ENCODE results near the gene LNP1. TPM values are rescaled to one million over a fixed set of nuclear protein-coding genes. Genes with fewer than 3 reads are reported as not detected.

Gene LNP1
- total RNA-seq, 1 experiment from 2014 or later, result 6.7 TPM

DNA sequence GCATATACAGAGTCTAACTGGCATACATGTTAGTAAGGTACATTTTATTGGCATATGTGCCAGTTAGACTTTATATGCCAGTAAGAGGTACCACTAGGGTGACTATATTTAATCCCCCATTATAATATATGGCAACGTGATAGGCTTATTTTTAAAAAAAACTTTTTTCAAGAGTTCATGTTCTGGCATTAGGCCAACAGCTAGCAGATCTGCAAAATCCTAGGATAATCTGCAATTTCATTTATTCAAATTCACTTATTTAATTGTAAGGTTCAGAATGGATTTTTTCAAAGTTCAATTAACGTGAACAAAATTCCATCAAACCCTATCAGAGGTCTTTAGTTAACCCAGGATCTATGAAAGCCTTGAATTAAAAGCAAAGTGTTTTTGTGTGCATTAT is 34.9 kb upstream of the LNP1 start:
- ChIA-PET CTCF (no interaction called here), POLR2A (no interaction called here)
- TF ChIP-seq NFATC4 (CRISPR knock-in tag; IDR thresholded peaks at IDR 0.05) (no peak), CREB1 (CRISPR knock-in tag; IDR thresholded peaks at IDR 0.05) (no peak), GRHL2 (CRISPR knock-in tag; IDR thresholded peaks at IDR 0.05; ENCODE audit: insufficient replicate concordance, severe bottlenecking) (no peak), SOX15 (CRISPR knock-in tag; IDR thresholded peaks at IDR 0.05) (no peak), ZNF317 (CRISPR knock-in tag; IDR thresholded peaks at IDR 0.05; ENCODE audit: borderline replicate concordance, low read depth) (no peak), CBFB (CRISPR knock-in tag; IDR thresholded peaks at IDR 0.05; ENCODE audit: low read depth) (no peak), RELA (CRISPR knock-in tag; IDR thresholded peaks at IDR 0.05; ENCODE audit: borderline replicate concordance) (no peak), ZNF232 (CRISPR knock-in tag; IDR thresholded peaks at IDR 0.05) (no peak), MYBL2 (CRISPR knock-in tag; IDR thresholded peaks at IDR 0.05) (no peak), ZNF416 (CRISPR knock-in tag; IDR thresholded peaks at IDR 0.05) (no peak), OVOL2 (CRISPR knock-in tag; IDR thresholded peaks at IDR 0.05; ENCODE audit: borderline replicate concordance) (no peak), RORB (CRISPR knock-in tag; IDR thresholded peaks at IDR 0.05) (no peak), GABPB1 (CRISPR knock-in tag; IDR thresholded peaks at IDR 0.05) (no peak)
- TF ChIP-seq, protein P1, sequence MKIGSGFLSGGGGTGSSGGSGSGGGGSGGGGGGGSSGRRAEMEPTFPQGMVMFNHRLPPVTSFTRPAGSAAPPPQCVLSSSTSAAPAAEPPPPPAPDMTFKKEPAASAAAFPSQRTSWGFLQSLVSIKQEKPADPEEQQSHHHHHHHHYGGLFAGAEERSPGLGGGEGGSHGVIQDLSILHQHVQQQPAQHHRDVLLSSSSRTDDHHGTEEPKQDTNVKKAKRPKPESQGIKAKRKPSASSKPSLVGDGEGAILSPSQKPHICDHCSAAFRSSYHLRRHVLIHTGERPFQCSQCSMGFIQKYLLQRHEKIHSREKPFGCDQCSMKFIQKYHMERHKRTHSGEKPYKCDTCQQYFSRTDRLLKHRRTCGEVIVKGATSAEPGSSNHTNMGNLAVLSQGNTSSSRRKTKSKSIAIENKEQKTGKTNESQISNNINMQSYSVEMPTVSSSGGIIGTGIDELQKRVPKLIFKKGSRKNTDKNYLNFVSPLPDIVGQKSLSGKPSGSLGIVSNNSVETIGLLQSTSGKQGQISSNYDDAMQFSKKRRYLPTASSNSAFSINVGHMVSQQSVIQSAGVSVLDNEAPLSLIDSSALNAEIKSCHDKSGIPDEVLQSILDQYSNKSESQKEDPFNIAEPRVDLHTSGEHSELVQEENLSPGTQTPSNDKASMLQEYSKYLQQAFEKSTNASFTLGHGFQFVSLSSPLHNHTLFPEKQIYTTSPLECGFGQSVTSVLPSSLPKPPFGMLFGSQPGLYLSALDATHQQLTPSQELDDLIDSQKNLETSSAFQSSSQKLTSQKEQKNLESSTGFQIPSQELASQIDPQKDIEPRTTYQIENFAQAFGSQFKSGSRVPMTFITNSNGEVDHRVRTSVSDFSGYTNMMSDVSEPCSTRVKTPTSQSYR (CRISPR knock-in tag; IDR thresholded peaks at IDR 0.05), result no peak
- TF ChIP-seq, protein P2, sequence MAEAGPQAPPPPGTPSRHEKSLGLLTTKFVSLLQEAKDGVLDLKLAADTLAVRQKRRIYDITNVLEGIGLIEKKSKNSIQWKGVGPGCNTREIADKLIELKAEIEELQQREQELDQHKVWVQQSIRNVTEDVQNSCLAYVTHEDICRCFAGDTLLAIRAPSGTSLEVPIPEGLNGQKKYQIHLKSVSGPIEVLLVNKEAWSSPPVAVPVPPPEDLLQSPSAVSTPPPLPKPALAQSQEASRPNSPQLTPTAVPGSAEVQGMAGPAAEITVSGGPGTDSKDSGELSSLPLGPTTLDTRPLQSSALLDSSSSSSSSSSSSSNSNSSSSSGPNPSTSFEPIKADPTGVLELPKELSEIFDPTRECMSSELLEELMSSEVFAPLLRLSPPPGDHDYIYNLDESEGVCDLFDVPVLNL (CRISPR knock-in tag; IDR thresholded peaks at IDR 0.05; ENCODE audit: borderline replicate concordance, low read depth), result no peak
- TF ChIP-seq, protein P3, sequence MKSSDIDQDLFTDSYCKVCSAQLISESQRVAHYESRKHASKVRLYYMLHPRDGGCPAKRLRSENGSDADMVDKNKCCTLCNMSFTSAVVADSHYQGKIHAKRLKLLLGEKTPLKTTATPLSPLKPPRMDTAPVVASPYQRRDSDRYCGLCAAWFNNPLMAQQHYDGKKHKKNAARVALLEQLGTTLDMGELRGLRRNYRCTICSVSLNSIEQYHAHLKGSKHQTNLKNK (CRISPR knock-in tag; IDR thresholded peaks at IDR 0.05), result no peak
- TF ChIP-seq, protein P4, sequence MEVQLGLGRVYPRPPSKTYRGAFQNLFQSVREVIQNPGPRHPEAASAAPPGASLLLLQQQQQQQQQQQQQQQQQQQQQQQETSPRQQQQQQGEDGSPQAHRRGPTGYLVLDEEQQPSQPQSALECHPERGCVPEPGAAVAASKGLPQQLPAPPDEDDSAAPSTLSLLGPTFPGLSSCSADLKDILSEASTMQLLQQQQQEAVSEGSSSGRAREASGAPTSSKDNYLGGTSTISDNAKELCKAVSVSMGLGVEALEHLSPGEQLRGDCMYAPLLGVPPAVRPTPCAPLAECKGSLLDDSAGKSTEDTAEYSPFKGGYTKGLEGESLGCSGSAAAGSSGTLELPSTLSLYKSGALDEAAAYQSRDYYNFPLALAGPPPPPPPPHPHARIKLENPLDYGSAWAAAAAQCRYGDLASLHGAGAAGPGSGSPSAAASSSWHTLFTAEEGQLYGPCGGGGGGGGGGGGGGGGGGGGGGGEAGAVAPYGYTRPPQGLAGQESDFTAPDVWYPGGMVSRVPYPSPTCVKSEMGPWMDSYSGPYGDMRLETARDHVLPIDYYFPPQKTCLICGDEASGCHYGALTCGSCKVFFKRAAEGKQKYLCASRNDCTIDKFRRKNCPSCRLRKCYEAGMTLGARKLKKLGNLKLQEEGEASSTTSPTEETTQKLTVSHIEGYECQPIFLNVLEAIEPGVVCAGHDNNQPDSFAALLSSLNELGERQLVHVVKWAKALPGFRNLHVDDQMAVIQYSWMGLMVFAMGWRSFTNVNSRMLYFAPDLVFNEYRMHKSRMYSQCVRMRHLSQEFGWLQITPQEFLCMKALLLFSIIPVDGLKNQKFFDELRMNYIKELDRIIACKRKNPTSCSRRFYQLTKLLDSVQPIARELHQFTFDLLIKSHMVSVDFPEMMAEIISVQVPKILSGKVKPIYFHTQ (CRISPR knock-in tag; IDR thresholded peaks at IDR 0.05), result no peak
- TF ChIP-seq, protein P5, sequence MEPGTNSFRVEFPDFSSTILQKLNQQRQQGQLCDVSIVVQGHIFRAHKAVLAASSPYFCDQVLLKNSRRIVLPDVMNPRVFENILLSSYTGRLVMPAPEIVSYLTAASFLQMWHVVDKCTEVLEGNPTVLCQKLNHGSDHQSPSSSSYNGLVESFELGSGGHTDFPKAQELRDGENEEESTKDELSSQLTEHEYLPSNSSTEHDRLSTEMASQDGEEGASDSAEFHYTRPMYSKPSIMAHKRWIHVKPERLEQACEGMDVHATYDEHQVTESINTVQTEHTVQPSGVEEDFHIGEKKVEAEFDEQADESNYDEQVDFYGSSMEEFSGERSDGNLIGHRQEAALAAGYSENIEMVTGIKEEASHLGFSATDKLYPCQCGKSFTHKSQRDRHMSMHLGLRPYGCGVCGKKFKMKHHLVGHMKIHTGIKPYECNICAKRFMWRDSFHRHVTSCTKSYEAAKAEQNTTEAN (CRISPR knock-in tag; IDR thresholded peaks at IDR 0.05), result no peak
- TF ChIP-seq, protein P6, sequence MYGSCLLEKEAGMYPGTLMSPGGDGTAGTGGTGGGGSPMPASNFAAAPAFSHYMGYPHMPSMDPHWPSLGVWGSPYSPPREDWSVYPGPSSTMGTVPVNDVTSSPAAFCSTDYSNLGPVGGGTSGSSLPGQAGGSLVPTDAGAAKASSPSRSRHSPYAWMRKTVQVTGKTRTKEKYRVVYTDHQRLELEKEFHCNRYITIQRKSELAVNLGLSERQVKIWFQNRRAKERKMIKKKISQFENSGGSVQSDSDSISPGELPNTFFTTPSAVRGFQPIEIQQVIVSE (CRISPR knock-in tag; IDR thresholded peaks at IDR 0.05; ENCODE audit: borderline replicate concordance), result no peak
- Mint-ChIP-seq H3K4me3 (no peak overlapping the region), H3K4me1 (peaks cover 4% of the 10 kb centered on the region; the same call in 1 of the 2 replicates), H3K27ac (no peak overlapping the region), H3K27me3 (ENCODE audit: low read depth) (no peaks in the 10 kb centered on the region), H3K36me3 (peaks cover 55% of the 10 kb centered on the region), H3K9me3 (peaks cover 9% of the 10 kb centered on the region)
- ATAC-seq (no peak), DNase-seq (ENCODE audit: low spot score) (no peak)
